Peyer's patch (tissue), 4 donors: ENCODE data around the gene GAP43. TPM values are rescaled to one million over a fixed set of nuclear protein-coding genes. Genes with fewer than 3 reads are reported as not detected.

ENCODE experiments used
- DNase-seq, 3 donors: peaks; one replicate each; pipeline ENCODE4 v3.0.0-alpha.2; 2017 to 2019
- H3K27ac ChIP-seq, 4 donors: fragments of 200-600 bp; sonication (generic); one replicate each; pipeline ENCODE4 v1.5.1; 2016 to 2019
- H3K27me3 ChIP-seq, 2 donors: fragments of 200-600 bp; sonication (generic); one replicate each; pipeline ENCODE4 v1.5.1; 2019
- H3K36me3 ChIP-seq, 3 donors: fragments of 200-600 bp; sonication (generic); one replicate each; pipeline ENCODE4 v1.5.1; 2016 to 2019
- H3K4me1 ChIP-seq, 4 donors: fragments of 200-600 bp; sonication (generic); one replicate each; pipeline ENCODE4 v1.5.1; 2016 to 2019
- H3K4me3 ChIP-seq, 4 donors: fragments of 200-600 bp; sonication (generic); 1 replicate in 3 of 4; 2 replicates in 1 of 4; pipeline ENCODE4 v1.5.1; 2016 to 2019; ENCODE audit warnings: mild to moderate bottlenecking in 1 of 4
- H3K9me3 ChIP-seq, 4 donors: fragments of 200-600 bp; sonication (generic); one replicate each; pipeline ENCODE4 v1.5.1; 2016 to 2019; ENCODE audit warnings: mild to moderate bottlenecking in 1 of 4
- CTCF ChIP-seq, 6 experiments: fragments of 450-650 bp in 4 of 6; fragments of 200-600 bp in 2 of 6; sonication (generic) in 1 of 6; IDR thresholded peaks; one replicate each; pipeline ENCODE4 v1.5.1; 2017 to 2019; ENCODE audit warnings: antibody characterized with exemption in 6 of 6, mild to moderate bottlenecking in 3 of 6, moderate library complexity in 1 of 6
- POLR2A ChIP-seq, 2 donors: fragments of 450-650 bp; IDR thresholded peaks; one replicate each; pipeline ENCODE4 v1.5.1; 2017; ENCODE audit warnings: antibody characterized with exemption in 2 of 2, mild to moderate bottlenecking in 2 of 2, moderate library complexity in 2 of 2
- total RNA-seq, 4 donors: library from RNA; depleted of rRNA; stranded (reverse); fragments of >200 nt; gene quantifications; one replicate each; pipeline ENCODE4 v1.1.0, GENCODE V29; 2016

Gene GAP43
- total RNA-seq, 4 donors from 2014 or later: 1.5 to 1.9 TPM; not detected in 2

- H3K27me3 ChIP-seq: no peaks in the 10 kb centered on the region
- H3K36me3 ChIP-seq: no peaks in the 10 kb centered on the region
- H3K4me1 ChIP-seq: no peaks in the 10 kb centered on the region
- no peak for DNase-seq
- no peak overlapping the region for H3K4me3 ChIP-seq
- no peaks in the 10 kb centered on the region for H3K9me3 ChIP-seq
- no peak for TF ChIP-seq CTCF (IDR thresholded peaks at IDR 0.05)
- no peak for TF ChIP-seq POLR2A (IDR thresholded peaks at IDR 0.05)
- no peak overlapping the region for H3K27ac ChIP-seq
These were observed 60.0 kb downstream of the GAP43 start for GRCh38 chr3:115683305-115683704.

- H3K4me3 ChIP-seq: no peak overlapping the region
- no peaks in the 10 kb centered on the region for H3K4me1 ChIP-seq
- TF ChIP-seq CTCF (IDR thresholded peaks at IDR 0.05) (no peak), POLR2A (IDR thresholded peaks at IDR 0.05) (no peak)
- DNase-seq: no peak
- H3K9me3 ChIP-seq: no peaks in the 10 kb centered on the region
- no peaks in the 10 kb centered on the region for H3K27me3 ChIP-seq
- H3K27ac ChIP-seq: no peak overlapping the region
- H3K36me3 ChIP-seq: no peaks in the 10 kb centered on the region
These were observed 60.5 kb downstream of the GAP43 start for GRCh38 chr3:115683773-115684172.

GRCh38 chr3:115685097-115685496, 61.8 kb downstream of the GAP43 start:
- no peak overlapping the region for H3K4me3 ChIP-seq
- no peaks in the 10 kb centered on the region for H3K36me3 ChIP-seq
- DNase-seq: no peak
- H3K27me3 ChIP-seq: no peaks in the 10 kb centered on the region
- no peaks in the 10 kb centered on the region for H3K9me3 ChIP-seq
- no peak for TF ChIP-seq POLR2A (IDR thresholded peaks at IDR 0.05)
- TF ChIP-seq CTCF (IDR thresholded peaks at IDR 0.05): no peak
- no peak overlapping the region for H3K27ac ChIP-seq
- H3K4me1 ChIP-seq: no peaks in the 10 kb centered on the region

GRCh38 chr3:115687721-115688120, 64.4 kb downstream of the GAP43 start:
- no peak for TF ChIP-seq POLR2A (IDR thresholded peaks at IDR 0.05)
- TF ChIP-seq CTCF (IDR thresholded peaks at IDR 0.05): no peak
- Histone ChIP-seq H3K27ac (no peak overlapping the region), H3K4me3 (no peak overlapping the region), H3K36me3 (no peaks in the 10 kb centered on the region), H3K9me3 (no peaks in the 10 kb centered on the region), H3K4me1 (no peaks in the 10 kb centered on the region), H3K27me3 (no peaks in the 10 kb centered on the region)
- DNase-seq: no peak

- TF ChIP-seq POLR2A (IDR thresholded peaks at IDR 0.05): no peak
- no peak for TF ChIP-seq CTCF (IDR thresholded peaks at IDR 0.05)
- H3K4me1 ChIP-seq: no peaks in the 10 kb centered on the region
- H3K4me3 ChIP-seq: no peak overlapping the region
- no peak for DNase-seq
- H3K36me3 ChIP-seq: no peaks in the 10 kb centered on the region
- H3K9me3 ChIP-seq: no peaks in the 10 kb centered on the region
- H3K27me3 ChIP-seq: no peaks in the 10 kb centered on the region
- no peak overlapping the region for H3K27ac ChIP-seq
These were observed 65.1 kb downstream of the GAP43 start for GRCh38 chr3:115688418-115688817.

GRCh38 chr3:115689928-115690327, 66.6 kb downstream of the GAP43 start:
- Histone ChIP-seq H3K27ac (no peak overlapping the region), H3K4me3 (no peak overlapping the region), H3K9me3 (no peaks in the 10 kb centered on the region), H3K4me1 (no peaks in the 10 kb centered on the region), H3K27me3 (no peaks in the 10 kb centered on the region), H3K36me3 (no peaks in the 10 kb centered on the region)
- DNase-seq: no peak
- TF ChIP-seq POLR2A (IDR thresholded peaks at IDR 0.05) (no peak), CTCF (IDR thresholded peaks at IDR 0.05) (no peak)
